Fibroblast of lung (primary cell): ENCODE data around the gene DMXL1. TPM values are rescaled to one million over a fixed set of nuclear protein-coding genes. Genes with fewer than 3 reads are reported as not detected.

Experiments
- DNase-seq, 2 donors: peaks; one replicate each; pipeline versions ENCODE4 v3.0.0 to v3.0.0-alpha.2; 2010; ENCODE audit warnings: low read depth in 2 of 2
- H2AFZ ChIP-seq: 2 replicates; pipeline ENCODE4 v1.5.1; 2012; ENCODE audit warnings: low read length, control low read depth, inconsistent platforms
- H3K27ac ChIP-seq: 2 replicates; pipeline ENCODE4 v1.5.1; 2011; ENCODE audit warnings: low read length, control low read depth; ENCODE audit not compliant: insufficient read depth
- H3K27me3 ChIP-seq: 2 replicates; pipeline ENCODE4 v1.5.1; 2011; ENCODE audit warnings: mild to moderate bottlenecking, low read length; ENCODE audit not compliant: control insufficient read depth, insufficient read depth
- H3K36me3 ChIP-seq: 2 replicates; pipeline ENCODE4 v1.5.1; 2011; ENCODE audit warnings: low read length; ENCODE audit not compliant: control insufficient read depth, insufficient read depth
- H3K4me1 ChIP-seq: 2 replicates; pipeline ENCODE4 v1.5.1; 2011; ENCODE audit warnings: low read length; ENCODE audit not compliant: control insufficient read depth, insufficient read depth; ENCODE audit errors: extremely low read depth
- H3K4me2 ChIP-seq: 2 replicates; pipeline ENCODE4 v1.5.1; 2011; ENCODE audit warnings: low read length, control low read depth; ENCODE audit not compliant: insufficient read depth; ENCODE audit errors: extremely low read depth
- H3K4me3 ChIP-seq, 4 experiments: fragments of 200-600 bp in 1 of 4; sonication (generic) in 1 of 4; replicated peaks in 1 of 4; 2 replicates each; pipeline ENCODE4 v1.5.1; 2011 to 2016; ENCODE audit warnings: low read length in 4 of 4, low read depth in 3 of 4, mild to moderate bottlenecking in 3 of 4, control low read depth in 2 of 4, inconsistent platforms in 1 of 4, mixed read lengths in 1 of 4; ENCODE audit not compliant: insufficient read depth in 1 of 4; ENCODE audit errors: control extremely low read depth in 1 of 4
- H3K79me2 ChIP-seq: 2 replicates; pipeline ENCODE4 v1.5.1; 2012; ENCODE audit warnings: mild to moderate bottlenecking, low read length, inconsistent platforms; ENCODE audit not compliant: control insufficient read depth, insufficient read depth
- H3K9ac ChIP-seq: 2 replicates; pipeline ENCODE4 v1.5.1; 2011; ENCODE audit warnings: mild to moderate bottlenecking, low read length, control low read depth; ENCODE audit not compliant: insufficient read depth
- H3K9me3 ChIP-seq: 2 replicates; pipeline ENCODE4 v1.5.1; 2012; ENCODE audit warnings: low read depth, low read length; ENCODE audit not compliant: control insufficient read depth, insufficient read depth
- H4K20me1 ChIP-seq: 2 replicates; pipeline ENCODE4 v1.5.1; 2011; ENCODE audit warnings: low read length; ENCODE audit not compliant: control insufficient read depth, insufficient read depth; ENCODE audit errors: extremely low read depth
- EZH2 ChIP-seq: IDR thresholded peaks from 2 replicates; pipeline ENCODE4 v1.5.1; 2012; ENCODE audit warnings: low read length, control low read depth, mild to moderate bottlenecking; ENCODE audit errors: missing control alignments
- polyA plus RNA-seq, 2 donors: library from polyadenylated mRNA; depleted of rRNA in 1 of 2; stranded (reverse) in 1 of 2; unstranded in 1 of 2; fragments of >200 nt; gene quantifications; 2 replicates each; pipeline ENCODE4 v1.2.1, GENCODE V29; 2011 to 2012; ENCODE audit warnings: missing spikeins in 1 of 2
- total RNA-seq: library from RNA; depleted of rRNA; stranded (reverse); fragments of >200 nt; gene quantifications from 2 replicates; pipeline ENCODE4 v1.2.1, GENCODE V29; 2014
- TF ChIP-seq, protein P1 (sequence below), 2 donors: IDR thresholded peaks in 1 of 2; conservative IDR thresholded peaks in 1 of 2; 1 replicate in 1 of 2; 2 replicates in 1 of 2; pipeline ENCODE4 v1.5.1; 2011 to 2012; ENCODE audit warnings: low read length in 2 of 2, control low read depth in 1 of 2, inconsistent platforms in 1 of 2, low read depth in 1 of 2, mild to moderate bottlenecking in 1 of 2

Gene DMXL1
- total and polyA plus RNA-seq, 2 donors (not counting 1 experiment from before 2014, with no cell fraction given) = 21.1 to 59.5 TPM

DNA sequence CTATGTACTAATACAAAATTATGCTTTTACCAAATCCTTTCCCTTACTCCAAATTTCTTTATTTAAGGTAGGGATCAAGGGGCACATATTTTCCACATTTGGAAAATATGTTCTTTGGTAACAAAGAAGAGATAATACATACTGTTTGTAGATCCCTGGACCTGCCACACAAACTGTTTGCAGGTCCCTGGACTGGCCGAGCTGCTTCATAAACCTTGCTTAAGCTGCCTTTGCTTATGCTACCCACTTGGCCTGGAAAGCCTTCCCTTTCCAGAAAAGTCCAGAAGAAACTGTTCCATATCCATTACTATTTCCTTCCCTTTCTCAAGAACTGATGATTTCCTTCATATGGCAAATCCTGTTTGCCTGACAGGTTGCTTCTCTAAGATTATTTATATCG, 22.6 kb upstream of the DMXL1 start:
- Histone ChIP-seq H3K4me2 (no peak overlapping the region), H3K9ac (no peak overlapping the region), H3K4me3 (no peak overlapping the region), H3K79me2 (no peaks in the 10 kb centered on the region), H3K4me1 (peaks cover 3% of the 10 kb centered on the region), H3K27ac (no peak overlapping the region), H3K9me3 (no peaks in the 10 kb centered on the region), H4K20me1 (no peaks in the 10 kb centered on the region), H3K36me3 (no peaks in the 10 kb centered on the region), H2AFZ (no peak overlapping the region), H3K27me3 (no peaks in the 10 kb centered on the region)
- TF ChIP-seq, protein P1, sequence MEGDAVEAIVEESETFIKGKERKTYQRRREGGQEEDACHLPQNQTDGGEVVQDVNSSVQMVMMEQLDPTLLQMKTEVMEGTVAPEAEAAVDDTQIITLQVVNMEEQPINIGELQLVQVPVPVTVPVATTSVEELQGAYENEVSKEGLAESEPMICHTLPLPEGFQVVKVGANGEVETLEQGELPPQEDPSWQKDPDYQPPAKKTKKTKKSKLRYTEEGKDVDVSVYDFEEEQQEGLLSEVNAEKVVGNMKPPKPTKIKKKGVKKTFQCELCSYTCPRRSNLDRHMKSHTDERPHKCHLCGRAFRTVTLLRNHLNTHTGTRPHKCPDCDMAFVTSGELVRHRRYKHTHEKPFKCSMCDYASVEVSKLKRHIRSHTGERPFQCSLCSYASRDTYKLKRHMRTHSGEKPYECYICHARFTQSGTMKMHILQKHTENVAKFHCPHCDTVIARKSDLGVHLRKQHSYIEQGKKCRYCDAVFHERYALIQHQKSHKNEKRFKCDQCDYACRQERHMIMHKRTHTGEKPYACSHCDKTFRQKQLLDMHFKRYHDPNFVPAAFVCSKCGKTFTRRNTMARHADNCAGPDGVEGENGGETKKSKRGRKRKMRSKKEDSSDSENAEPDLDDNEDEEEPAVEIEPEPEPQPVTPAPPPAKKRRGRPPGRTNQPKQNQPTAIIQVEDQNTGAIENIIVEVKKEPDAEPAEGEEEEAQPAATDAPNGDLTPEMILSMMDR (conservative IDR thresholded peaks at IDR 0.05 in 1 of 2, IDR thresholded peaks at IDR 0.05 in 1 of 2; ENCODE audit: low read depth in 1 of 2, low read length in 2 of 2) = no peak
- no peak for TF ChIP-seq EZH2
- DNase-seq = no peak

DNA sequence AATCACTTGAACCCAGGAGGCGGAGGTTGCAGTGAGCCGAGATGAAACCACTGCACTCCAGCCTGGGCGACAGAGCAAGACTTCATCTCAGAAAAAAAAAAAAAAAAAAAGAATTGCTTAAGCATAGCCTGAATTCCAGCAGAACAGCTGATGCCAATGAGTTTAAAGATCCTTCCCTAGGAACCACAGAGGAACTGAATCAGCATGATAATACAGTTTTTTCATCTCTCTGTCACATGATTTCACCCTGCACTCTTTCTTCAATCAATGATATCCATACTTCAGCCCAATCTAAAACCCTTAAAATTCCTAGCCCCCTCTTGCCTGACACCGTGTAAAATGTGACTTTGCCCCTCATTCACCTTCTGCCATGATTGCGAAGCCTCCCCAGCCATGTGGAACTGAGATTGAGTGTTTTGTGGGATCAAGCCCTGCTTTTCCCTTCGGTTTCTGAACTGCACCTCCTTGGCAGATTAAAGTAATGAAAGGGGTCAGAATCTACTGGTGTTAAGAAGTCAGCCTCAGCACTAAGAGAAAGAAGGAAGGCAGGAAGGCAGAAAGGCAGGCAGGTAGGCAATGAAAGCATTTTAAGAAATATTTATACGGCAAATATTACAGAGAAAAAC, 20.9 kb upstream of the DMXL1 start:
- Histone ChIP-seq H2AFZ (peak overlapping the region; percentile 96), H3K4me2 (peak overlapping the region; percentile 5), H4K20me1 (no peaks in the 10 kb centered on the region), H3K9me3 (no peaks in the 10 kb centered on the region), H3K27me3 (no peaks in the 10 kb centered on the region), H3K4me1 (peaks cover 3% of the 10 kb centered on the region), H3K79me2 (no peaks in the 10 kb centered on the region), H3K4me3 (no peak overlapping the region), H3K27ac (peak overlapping the region; percentile 65), H3K9ac (no peak overlapping the region), H3K36me3 (no peaks in the 10 kb centered on the region)
- DNase-seq = peak; percentile 62 to 80
- TF ChIP-seq, protein P1 (conservative IDR thresholded peaks at IDR 0.05 in 1 of 2, IDR thresholded peaks at IDR 0.05 in 1 of 2; ENCODE audit: low read depth in 1 of 2, low read length in 2 of 2) = no peak
- no peak for TF ChIP-seq EZH2

DNA sequence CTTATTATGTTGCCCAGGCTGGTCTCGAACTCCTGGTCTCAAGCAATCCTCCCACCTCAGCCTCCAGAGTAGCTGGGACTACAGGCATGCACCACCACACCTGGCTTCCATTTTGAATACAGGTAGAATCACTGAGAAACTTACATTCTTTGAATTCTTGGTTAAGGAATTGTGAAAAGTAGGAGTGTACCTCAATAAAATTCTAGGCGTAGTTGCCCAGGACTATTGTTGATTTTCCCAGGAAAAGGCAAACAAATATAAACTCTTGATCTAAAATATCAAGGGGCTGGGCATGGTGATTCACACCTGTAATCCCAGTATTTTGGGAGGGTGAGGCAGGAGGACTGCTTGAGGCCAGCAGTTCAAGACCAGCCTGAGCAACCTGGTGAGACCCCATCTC, 16.8 kb upstream of the DMXL1 start:
- Histone ChIP-seq H2AFZ (no peak overlapping the region), H3K9ac (no peak overlapping the region), H3K79me2 (no peaks in the 10 kb centered on the region), H3K9me3 (no peaks in the 10 kb centered on the region), H3K27me3 (no peaks in the 10 kb centered on the region), H3K4me1 (peaks cover 3% of the 10 kb centered on the region), H3K36me3 (no peaks in the 10 kb centered on the region), H3K27ac (no peak overlapping the region), H3K4me3 (no peak overlapping the region), H3K4me2 (no peak overlapping the region), H4K20me1 (no peaks in the 10 kb centered on the region)
- TF ChIP-seq EZH2 = no peak
- TF ChIP-seq, protein P1 (conservative IDR thresholded peaks at IDR 0.05 in 1 of 2, IDR thresholded peaks at IDR 0.05 in 1 of 2; ENCODE audit: low read depth in 1 of 2, low read length in 2 of 2) = no peak
- DNase-seq = no peak
